HS-5 (cell line): ENCODE data around the gene IDI1.

Experiments used
- DNase-seq: peaks from one replicate; pipeline ENCODE4 v3.0.0-alpha.2; 2012; ENCODE audit warnings: low read depth

IDI1 gene

GRCh38 chr10:994836-995558 is 53.9 kb downstream of the IDI1 start:
- DNase-seq = no peak

- no peak for DNase-seq
These were observed 56.0 kb downstream of the IDI1 start for GRCh38 chr10:992871-993270.

GRCh38 chr10:992467-992866 is 56.5 kb downstream of the IDI1 start:
- no peak for DNase-seq

GRCh38 chr10:990808-991207 is 58.1 kb downstream of the IDI1 start:
- no peak for DNase-seq
